Erythroblast (primary cell): ENCODE measurements around the gene CAMK1D.

ENCODE experiments used
- GATA1 ChIP-seq: IDR thresholded peaks from 2 replicates; pipeline ENCODE4 v1.6.1; 2011; ENCODE audit warnings: low read depth, mild to moderate bottlenecking, control low read depth, low read length, moderate library complexity
- POLR2A ChIP-seq: IDR thresholded peaks from 2 replicates; pipeline ENCODE4 v1.6.1; 2011; ENCODE audit warnings: mild to moderate bottlenecking, low read length

- no peak for TF ChIP-seq POLR2A
- no peak for TF ChIP-seq GATA1
These were observed 138.0 kb downstream of the CAMK1D start for GRCh38 chr10:12487366-12487765.
